Activated T-cell treated with anti-CD3 and anti-CD28 coated beads for 48 hours (primary cell): ENCODE data around the gene BAHCC1.
"Not testable (repeated sequence)": the region's sequence is repeated elsewhere in the genome, so short reads cannot be mapped to it uniquely, and the experiment has no call there.

Experiments used
- DNase-seq: peaks from one replicate; pipeline ENCODE4 v3.0.0-alpha.2; 2020; ENCODE audit warnings: low read depth

BAHCC1 gene

DNA sequence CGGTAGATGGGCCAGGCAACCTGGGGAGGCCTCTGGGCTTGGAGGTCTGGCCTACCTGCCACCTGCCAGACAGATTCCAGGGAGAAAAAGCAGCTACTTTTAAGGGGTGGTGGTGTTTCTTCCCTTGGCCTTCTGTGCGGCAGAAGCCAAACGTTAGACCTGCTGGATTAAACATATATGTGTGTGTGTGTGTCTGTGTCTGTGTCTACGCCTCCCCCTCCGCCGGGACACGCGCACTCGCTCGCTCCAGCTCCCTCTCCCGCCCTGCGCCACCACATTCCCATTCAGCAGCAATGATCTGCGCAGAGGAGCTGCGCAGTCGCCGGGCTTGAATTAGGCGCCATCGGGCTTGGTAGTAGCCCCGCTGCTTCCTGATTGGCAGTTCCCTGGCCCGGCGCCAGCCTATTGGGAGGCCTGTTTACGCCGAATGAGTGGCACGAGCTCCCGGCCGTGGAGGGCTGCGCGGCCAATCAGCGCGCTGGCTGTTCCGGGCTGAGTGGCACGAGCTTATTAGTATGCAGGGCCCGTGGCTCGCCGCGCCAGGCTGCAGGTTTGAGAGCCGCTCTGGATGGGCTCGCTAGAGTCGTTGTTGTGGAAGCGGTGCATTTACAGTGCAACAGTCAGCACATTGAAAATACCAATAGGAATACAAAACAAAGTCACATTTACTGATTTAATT is at the start of gene BAHCC1:
BAHCC1 (plus strand) TSS at position 537 of the 679 bp plus-strand sequence. CDS start 4,283 bp downstream, outside the sequence.
- peak; percentile 92 for DNase-seq

DNA sequence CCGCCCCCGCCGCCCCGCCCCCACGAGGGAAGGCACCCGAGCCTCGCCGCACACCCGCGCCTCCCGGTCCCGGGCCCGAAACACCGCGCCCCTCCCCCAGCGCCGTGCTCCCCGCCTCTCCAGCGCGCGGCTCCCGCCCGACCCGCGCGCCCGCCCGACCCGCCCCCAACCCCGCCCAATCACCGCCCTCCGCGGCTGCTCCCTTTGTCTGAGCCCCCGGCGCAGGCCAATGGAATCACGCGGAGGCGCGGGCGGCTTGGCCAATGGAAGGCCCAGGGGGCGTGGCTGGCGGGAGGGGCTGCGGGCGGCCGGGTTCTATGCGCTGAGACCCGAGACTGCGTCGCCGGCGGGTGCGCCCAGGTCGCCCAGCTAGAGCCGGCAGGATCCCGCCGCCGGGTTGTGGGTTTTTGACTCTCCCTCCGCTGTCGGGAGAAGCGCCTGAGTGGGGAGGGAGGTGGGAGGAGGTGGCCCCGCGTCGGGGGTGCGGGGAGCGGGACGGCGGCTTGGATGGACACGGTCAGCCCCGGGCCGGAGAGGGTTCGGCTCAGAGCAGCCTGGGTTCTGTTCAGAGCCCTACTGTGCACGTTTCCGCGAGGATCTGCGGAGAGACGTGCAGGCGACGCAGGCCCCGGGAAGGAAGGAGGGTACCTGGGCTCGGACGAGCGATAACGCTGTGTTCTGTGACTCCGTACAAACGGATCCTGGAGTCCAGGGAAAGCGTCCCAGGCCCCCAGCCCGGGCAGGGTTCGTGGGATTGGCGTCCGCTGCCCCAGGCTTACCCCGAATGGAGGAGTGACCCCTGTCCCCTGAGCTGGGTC is 49.0 kb upstream of the BAHCC1 start:
- DNase-seq: peak; percentile 97

DNA sequence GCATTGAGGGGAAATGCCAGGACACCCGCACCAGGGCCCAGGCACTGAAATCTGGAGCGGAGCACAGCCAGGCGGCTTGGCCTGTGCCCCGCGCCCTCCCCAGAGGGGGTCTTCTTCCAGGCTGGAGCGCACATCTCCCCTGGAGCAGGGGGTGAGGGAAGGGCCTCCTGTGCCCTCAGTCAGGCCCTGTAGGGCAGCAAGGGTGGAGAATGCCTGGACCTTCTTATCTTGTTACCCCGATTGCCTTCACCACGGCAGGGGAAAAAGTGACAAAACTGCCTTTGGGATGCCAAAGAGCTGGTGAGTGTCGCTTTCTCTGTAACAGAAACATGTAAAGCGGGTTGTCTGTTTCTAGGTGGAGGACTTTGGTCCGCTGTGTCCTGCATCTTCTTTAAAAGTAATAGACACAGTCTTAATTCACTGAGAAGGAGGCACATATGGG is 48.3 kb upstream of the BAHCC1 start:
- no peak for DNase-seq

DNA sequence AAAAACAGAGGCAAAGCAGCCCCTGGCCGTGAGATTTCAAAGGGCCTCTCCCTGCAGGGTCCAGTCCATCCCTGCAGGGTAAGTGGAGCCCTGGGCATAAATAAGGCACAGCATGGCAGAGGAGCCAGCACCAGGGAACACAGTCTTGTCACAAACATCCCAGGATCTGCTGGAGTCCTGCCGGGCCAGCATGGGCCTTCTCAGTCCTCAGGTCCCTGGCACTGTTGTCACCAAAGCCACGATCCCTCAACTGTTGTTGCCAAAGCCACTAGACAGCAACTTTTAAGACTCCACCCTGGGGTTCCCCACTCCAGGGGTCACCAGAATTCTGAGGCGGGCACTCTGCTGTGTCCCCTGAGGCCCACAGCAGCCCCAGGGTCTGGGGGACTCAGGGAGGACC is 47.8 kb upstream of the BAHCC1 start:
- no peak for DNase-seq

DNA sequence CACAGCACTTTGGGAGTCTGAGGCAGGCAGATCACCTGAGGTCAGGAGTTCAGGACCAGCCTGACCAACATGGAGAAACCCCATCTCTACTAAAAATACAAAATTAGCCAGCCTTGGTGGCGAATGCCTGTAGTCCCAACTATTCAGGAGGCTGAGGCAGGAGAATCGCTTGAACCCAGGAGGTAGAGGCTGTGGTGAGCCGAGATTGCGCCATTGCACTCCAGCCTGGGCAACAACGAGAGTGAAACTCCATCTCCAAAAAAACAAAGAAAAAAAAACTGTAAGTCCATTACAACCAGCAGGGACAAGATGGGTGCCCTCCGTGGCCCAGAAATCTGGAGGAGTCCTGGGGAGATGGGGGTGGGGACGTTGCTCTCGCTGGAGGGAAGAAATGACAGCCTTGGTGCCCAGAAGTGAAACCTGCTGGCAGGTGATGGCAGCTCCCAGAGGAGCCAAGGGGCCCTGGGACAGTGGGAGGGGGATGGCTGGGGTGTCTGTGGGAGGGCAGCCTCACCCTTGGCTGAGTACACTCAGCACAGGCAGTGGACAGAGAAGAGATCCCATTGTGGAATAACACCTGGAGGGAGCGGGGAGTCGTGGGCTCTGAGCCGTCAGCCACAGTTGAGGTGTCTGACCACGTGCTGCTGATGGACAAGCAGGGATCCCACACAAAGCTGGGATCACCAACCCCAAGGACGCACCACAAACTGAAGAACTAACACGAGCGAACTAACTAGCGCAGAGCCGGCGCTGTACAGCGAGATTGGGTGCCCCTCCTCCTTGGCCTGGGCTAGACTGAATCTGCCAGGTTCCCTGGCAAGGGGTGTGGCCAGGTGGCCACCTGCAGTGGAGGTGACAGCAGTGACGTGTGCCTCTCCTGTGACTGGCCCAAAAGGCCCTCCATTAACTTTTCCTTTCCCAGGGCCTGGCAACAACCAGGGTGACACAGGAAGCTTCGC is 46.9 kb upstream of the BAHCC1 start:
- no peak for DNase-seq

DNA sequence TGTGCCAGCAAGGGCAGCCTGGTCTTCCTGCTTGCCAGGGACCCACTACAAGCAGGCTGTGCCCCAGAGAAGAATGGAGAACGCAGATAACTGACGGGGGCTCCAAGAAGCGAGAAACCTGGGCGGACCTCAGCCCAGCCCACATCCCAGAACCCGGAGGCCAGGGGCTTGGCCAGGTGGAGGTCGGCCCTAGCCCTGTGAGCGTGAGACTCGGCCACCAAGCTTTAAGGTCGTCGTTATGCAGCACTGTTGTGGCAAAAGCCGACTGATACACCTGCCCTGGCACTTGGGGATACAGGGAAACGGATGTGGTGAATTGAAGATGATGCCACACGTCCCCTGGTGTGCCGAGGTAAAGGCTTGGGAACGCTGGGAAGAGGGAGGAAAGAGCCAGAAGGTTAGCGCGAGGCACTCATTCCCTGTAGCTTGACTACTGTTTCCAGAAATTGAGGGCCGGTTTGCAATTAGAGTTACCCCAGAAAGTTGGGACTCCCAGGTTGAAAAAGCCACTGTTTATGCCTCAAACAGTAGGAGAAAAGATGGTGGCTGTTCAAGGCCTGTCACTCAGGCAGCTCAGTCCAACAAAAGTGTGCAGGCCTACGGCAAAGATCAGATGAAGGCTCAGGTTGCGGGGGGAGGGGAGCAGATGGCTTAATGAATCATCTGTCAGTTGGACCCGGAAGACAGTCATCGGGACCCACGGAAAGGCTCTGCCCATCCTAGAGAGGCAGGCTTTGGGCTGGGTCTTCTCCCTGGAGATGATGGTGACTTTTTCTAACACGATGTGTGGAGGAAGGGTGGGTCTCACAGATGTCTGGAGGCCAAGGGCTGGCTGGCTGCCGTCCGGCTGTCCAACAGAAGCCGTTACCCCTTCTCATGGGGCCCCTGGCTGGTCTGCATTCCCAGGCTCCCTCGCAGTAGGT is 45.6 kb upstream of the BAHCC1 start:
- DNase-seq: no peak

DNA sequence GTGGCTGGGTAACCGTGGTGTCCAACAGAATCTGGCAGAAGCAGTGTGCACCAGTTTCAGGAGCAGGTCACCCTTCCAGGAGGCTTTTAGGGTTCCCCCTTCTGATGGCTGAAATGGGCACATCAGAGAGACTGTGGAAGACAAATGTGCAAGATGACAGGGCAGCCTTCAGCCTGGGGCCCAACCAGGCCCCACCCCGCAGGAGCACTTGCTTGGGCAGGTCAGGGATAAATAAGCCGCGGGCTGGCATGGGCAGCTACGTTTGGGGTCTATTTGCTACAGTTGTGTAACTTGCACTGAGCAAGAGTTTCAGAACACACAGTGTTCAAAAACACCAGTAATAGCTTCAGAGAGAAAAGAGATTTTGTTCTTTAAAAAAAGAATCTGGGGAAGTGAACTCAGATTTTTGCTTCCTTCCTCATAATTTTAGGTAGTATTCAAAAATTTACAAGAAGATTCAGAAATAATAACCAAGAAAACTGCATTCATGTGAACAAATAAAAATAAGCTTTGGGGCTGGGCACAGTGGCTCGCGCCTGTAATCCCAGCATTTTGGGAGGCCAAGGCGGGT is 44.9 kb upstream of the BAHCC1 start:
- no peak for DNase-seq

DNA sequence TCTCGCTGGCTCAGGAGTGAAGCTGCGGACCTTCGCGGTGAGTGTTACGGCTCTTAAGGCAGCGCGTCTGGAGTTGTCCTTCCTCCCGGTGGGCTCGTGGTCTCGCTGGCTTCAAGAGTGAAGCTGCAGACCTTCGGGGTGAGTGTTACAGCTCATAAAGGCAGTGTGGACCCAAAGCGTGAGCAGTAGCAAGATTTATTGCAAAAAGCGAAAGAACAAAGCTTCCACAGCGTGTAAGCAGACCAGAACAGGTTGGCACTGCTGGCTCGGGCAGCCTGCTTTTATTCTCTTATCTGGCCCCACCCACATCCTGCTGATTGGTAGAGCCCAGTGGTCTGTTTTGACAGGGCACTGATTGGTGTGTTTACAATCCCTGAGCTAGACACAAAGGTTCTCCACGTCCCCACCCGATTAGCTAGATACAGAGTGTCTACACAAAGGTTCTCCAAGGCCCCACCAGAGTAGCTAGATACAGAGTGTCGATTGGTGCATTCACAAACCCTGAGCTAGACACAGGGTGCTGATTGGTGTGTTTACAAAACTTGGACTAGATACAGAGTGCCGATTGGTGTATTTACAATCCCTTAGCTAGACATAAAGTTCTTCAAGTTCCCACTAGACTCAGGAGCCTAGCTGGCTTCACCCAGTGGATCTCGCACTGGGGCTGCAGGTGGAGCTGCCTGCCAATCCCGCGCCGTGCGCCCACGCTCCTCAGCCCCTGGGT is 43.8 kb upstream of the BAHCC1 start:
- not testable (repeated sequence) for DNase-seq

DNA sequence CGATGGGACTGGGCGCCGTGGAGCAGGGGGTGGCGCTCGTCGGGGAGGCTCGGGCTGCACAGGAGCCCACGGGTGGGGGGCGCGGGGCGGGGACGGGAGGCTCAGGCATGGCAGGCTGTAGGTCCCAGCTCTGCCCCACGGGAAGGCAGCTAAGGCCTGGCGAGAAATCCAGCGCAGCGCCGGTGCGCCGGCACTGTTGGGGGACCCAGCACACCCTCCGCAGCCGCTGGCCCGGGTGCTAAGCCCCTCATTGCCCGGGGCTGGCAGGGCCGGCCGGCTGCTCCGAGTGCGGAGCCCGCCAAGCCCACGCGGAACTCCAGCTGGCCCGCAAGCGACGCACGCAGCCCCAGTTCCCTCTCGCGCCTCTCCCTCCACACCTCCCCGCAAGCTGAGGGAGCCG is 43.2 kb upstream of the BAHCC1 start:
- not testable (repeated sequence) for DNase-seq

DNA sequence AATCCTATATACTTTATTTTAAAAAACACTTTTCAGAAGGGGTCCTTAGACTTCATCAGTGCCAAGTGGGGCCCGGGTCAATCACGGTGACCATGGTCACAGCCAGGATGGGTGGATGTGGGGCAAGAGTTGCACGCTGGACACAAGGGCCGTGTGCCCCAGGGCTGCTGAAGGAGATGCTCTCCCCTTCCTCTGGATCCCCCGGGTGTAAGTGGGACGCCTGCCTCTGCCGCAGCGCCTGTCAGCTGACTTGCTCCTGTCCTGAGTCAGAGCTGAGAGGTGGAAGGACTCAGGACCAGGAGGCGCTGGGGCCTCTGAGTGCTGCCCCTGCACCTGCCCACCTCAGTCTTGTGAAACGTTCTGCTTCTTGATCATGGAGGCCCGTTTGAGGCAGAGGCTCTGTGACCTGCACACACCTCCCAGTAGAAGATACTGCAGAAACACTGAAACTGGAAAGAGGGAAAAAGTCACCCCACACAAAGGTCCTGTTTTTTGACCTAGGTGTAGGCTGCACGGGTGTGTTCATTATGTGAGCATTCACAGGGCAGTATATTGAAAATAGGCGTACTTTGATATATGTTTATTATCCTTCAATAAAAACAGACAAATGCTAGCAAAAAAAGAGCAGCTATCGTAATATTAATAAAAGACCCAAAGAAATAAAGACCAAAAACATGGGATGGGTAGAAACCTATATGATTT is 40.9 kb upstream of the BAHCC1 start:
- no peak for DNase-seq

DNA sequence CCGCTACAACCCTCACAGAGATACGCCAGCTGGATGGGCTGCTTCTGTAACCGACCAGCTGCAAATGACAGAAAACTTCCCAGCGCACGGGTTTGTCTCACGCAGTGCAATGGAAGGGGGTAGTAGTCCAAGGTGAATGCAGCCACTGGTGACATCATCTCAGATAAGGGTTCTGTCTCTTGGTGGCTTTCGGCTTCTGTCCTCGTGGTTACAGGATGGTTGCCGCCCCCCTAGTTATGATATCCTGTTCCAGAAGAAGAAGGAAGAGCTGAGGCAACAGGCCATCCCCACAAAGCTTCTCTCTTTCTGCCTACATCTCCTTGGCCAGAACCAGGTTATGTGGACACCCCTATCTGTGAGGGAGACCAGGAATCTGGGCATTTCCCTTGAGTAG is 40.3 kb upstream of the BAHCC1 start:
- no peak for DNase-seq

DNA sequence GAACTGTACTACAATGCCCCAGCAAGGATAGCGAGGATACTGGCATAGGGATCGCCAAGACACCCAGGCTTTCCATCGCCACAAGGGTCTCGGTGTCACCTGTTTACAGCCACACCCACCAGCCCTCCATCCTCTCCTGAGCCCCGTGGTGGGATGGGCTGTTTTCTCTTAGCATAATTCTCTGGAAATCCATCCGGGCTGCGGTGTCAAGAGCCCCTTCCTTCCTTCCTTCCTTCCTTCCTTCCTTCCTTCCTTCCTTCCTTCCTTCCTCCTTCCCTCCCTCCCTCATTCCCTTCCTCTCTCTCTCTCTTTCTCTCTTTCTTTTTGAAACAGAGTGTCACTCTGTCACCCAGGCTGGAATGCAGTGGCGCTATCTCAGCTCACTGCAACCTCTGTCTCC is 36.0 kb upstream of the BAHCC1 start:
- DNase-seq: no peak

DNA sequence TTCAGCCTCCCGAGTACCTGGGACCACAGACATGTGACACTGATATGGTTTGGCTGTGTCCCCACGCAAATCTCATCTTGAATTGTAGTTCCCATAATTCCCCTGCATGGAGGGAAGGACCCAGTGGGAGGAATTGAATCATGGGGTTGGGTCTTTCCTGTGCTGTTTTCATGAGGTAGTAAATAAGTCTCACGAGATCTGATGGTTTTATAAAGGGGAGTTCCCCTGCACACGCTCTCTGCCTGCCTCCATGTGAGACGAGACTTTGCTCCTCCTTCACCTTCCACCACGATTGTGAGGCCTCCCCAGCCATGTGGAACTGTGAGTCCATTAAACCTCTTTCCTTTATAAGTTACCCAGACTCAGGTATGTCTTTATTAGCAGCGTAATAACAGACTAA is 33.3 kb upstream of the BAHCC1 start:
- DNase-seq: not testable (repeated sequence)

DNA sequence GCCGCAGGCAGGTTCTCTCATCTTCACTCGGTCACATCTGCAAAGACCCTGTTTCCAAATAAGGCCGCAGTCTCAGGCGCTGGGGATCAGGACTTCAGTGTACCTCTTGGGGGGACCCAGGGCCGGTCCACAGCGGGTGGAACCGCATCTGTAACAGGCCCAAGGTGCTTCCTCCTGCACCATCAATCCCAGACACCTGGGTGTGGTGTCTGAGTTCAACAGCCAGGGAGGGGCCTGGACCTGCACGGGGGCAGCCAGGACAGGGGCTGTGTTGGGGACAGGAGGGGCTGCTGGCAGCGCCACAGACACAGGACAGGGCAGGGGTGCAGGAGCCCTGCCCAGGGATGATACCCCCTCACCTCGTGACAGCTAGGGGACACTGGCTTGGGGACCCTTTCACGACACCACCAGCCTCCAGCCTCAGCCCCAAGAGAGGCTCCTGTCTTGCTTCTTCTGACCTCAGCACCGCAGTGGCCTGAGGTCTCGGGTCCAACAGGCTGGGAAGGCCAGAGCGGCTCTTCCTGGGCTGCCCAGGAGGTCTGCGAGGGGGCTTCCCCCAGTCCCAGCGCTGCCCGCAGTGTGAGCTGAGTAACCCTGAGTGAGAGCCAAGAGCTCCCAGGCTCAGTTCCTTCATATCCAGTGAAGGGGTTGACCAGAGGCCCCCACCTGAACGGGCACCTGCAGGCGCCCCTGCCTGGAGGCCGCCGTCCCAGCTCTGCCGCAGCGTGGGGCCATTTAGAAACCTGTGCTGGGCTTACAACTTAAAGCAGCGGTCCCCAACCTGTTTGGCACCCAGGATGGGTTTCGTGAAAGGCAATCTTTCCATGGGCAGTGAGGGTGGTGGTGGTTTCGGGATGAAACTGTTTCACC is 30.7 kb upstream of the BAHCC1 start:
- DNase-seq: no peak

DNA sequence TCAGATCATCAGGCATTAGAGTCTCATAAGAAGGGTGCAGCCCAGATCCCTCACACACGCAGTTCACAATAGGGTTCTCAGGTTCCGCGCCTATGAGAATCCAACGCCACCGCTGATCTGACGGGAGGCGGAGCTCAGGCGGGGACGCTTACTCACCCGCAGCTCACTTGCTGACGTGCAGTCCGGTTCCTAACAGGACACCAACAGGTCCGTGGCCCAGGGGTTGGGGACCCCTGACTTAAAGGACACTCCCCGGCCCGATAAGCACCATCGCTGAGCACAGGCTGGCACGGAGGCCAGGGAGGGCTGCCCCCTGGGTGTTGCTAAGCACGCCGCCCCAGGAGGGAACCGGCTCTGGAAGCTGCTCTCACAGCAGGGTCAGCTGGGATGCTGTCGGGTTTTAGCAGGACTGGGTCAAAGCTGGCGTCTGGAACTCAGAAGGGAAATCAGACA is 30.1 kb upstream of the BAHCC1 start:
- no peak for DNase-seq

DNA sequence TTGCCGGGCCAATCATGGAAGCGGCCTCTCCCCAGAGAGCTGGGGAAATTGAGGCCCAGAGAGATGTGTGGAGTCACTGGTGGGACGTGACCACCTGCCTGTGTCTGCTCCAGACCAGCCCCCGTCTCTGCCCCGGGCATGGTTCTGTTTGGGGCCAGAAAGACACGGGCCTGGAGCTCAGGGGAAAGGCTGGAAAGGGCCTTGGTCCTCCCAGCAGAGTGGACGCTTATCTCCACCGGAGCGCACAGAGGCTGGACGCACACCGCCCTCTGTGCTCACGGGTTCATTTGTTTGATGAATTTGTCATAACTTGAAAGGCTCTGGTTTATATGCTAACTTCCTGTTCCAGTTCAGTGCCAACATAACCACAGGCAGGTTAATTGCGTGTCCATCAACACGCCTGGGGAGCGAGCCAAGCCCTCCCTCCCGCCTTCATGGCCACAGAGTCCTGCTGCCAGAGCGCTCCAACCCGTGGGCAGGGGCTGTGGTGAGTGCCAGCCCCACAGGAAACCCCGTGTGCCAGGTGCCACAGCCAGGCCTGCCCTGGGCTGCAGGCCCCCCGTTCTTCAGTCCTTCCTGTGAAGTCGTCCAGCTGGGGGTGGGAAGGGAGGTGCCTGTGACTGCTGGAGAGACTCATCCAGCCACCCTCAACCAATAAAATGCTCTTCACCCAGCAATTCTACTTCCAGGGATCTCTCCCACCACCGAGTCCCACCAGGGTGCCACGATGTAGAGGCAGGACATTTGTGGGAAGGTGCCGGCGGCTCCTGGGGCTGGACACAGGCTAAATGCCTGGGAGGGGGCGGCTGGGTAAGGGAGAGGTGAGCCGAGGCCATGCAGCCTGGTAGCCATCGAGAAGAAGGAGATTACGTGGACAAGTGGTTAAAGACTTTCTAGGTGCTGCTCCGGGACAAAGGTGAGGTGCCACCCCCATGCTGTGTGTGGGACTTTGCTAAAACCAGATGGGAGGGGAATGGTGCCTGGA is 29.4 kb upstream of the BAHCC1 start:
- DNase-seq: no peak

DNA sequence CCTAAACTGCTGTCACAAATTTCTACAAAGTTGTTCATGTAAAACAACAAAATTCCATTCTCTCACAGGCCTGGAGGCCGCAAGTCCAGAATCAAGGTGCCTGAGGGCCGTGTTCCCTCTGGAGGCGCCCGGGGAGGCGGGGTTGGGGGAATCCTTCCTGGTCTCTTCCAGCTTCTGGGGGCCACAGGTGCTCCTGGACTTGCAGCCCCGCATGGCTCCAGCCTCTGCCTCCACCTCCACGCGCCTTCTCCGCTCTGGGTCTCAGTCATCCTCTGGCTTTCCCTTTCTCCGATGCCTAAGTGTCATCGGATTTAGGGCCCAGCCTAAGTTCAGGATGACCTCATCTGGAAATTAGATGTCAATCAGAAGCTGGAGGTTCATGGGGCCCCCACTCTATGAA is 28.6 kb upstream of the BAHCC1 start:
- no peak for DNase-seq
